Measurements from ENCODE around the gene COL15A1. TPM values are rescaled to one million over a fixed set of nuclear protein-coding genes. Genes with fewer than 3 reads are reported as not detected.

The COL15A1 gene
- polyA plus RNA-seq, 3 donors: 24.1 to 29.6 (median 25.9) TPM

- DNase-seq: peak; percentile 94
Measured at GRCh38 chr9:99104459-99105151, 160.9 kb downstream of the COL15A1 start, which contains the start of gene TGFBR1. TSS of gene TGFBR1 (plus strand) at chr9:99105113. CDS start at chr9:99105206, 93 bp downstream.

- DNase-seq: peak; percentile 56
Measured at GRCh38 chr9:99105152-99106043, 161.7 kb downstream of the COL15A1 start.

GRCh38 chr9:99106044-99106375, 162.3 kb downstream of the COL15A1 start:
- DNase-seq: no peak

GRCh38 chr9:99107421-99107820, 163.7 kb downstream of the COL15A1 start:
- DNase-seq: no peak

- DNase-seq: no peak
Measured at GRCh38 chr9:99108131-99108530, 164.4 kb downstream of the COL15A1 start.

- no peak for DNase-seq
Measured at GRCh38 chr9:99109522-99109921, 165.8 kb downstream of the COL15A1 start.

GRCh38 chr9:99112750-99113413, 169.2 kb downstream of the COL15A1 start:
- DNase-seq: no peak

GRCh38 chr9:99113414-99114048, 169.8 kb downstream of the COL15A1 start:
- DNase-seq: no peak

GRCh38 chr9:99114049-99114440, 170.3 kb downstream of the COL15A1 start:
- DNase-seq: no peak

- DNase-seq: no peak
Measured at GRCh38 chr9:99114846-99115500, 171.3 kb downstream of the COL15A1 start.

GRCh38 chr9:99116003-99116411, 172.3 kb downstream of the COL15A1 start:
- DNase-seq: no peak

GRCh38 chr9:99118782-99119466, 175.2 kb downstream of the COL15A1 start:
- no peak for DNase-seq

GRCh38 chr9:99119976-99120655, 176.4 kb downstream of the COL15A1 start:
- no peak for DNase-seq

Other genes with a start within 250 kb of the COL15A1 start
- gene GABBR2, start 235.0 kb upstream of the COL15A1 start, polyA plus RNA-seq (ENCODE audit: insufficient read length in 3 of 3): 1 to 10 TPM; 1.3 to 4.7 (median 4.3) TPM
- 10 to 100 TPM; 25.7 to 32.7 (median 30.0) TPM for gene ANKS6, start 147.4 kb upstream of the COL15A1 start, polyA plus RNA-seq (ENCODE audit: insufficient read length in 3 of 3)
- 1 to 10 TPM; 8.3 to 9.9 (median 9.2) TPM for gene GALNT12, start 136.2 kb upstream of the COL15A1 start, polyA plus RNA-seq (ENCODE audit: insufficient read length in 3 of 3)
- gene TGFBR1, start 161.2 kb downstream of the COL15A1 start, polyA plus RNA-seq (ENCODE audit: insufficient read length in 3 of 3): 10 to 100 TPM; 41.8 to 44.5 (median 42.2) TPM

Measured in renal pelvis (tissue), 4 donors.